HG03103 (cell line): ENCODE measurements around the gene TNF.

Source experiments
- ATAC-seq: cut with Tn5 transposase; IDR thresholded peaks from one replicate; pipeline ENCODE4 v1.9.1; 2021; ENCODE audit warnings: low read depth; ENCODE audit not compliant: unreplicated experiment

Gene TNF

DNA sequence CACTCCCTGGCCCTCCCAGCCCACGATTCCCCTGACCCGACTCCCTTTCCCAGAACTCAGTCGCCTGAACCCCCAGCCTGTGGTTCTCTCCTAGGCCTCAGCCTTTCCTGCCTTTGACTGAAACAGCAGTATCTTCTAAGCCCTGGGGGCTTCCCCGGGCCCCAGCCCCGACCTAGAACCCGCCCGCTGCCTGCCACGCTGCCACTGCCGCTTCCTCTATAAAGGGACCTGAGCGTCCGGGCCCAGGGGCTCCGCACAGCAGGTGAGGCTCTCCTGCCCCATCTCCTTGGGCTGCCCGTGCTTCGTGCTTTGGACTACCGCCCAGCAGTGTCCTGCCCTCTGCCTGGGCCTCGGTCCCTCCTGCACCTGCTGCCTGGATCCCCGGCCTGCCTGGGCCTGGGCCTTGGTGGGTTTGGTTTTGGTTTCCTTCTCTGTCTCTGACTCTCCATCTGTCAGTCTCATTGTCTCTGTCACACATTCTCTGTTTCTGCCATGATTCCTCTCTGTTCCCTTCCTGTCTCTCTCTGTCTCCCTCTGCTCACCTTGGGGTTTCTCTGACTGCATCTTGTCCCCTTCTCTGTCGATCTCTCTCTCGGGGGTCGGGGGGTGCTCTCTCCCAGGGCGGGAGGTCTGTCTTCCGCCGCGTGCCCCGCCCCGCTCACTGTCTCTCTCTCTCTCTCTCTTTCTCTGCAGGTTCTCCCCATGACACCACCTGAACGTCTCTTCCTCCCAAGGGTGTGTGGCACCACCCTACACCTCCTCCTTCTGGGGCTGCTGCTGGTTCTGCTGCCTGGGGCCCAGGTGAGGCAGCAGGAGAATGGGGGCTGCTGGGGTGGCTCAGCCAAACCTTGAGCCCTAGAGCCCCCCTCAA is 3.1 kb upstream of the TNF start, which contains the start of gene LTA:
TSS of gene LTA (plus strand) at position 249 of the 871 bp plus-strand sequence. CDS start at position 703, 454 bp downstream.
- ATAC-seq: no peak

DNA sequence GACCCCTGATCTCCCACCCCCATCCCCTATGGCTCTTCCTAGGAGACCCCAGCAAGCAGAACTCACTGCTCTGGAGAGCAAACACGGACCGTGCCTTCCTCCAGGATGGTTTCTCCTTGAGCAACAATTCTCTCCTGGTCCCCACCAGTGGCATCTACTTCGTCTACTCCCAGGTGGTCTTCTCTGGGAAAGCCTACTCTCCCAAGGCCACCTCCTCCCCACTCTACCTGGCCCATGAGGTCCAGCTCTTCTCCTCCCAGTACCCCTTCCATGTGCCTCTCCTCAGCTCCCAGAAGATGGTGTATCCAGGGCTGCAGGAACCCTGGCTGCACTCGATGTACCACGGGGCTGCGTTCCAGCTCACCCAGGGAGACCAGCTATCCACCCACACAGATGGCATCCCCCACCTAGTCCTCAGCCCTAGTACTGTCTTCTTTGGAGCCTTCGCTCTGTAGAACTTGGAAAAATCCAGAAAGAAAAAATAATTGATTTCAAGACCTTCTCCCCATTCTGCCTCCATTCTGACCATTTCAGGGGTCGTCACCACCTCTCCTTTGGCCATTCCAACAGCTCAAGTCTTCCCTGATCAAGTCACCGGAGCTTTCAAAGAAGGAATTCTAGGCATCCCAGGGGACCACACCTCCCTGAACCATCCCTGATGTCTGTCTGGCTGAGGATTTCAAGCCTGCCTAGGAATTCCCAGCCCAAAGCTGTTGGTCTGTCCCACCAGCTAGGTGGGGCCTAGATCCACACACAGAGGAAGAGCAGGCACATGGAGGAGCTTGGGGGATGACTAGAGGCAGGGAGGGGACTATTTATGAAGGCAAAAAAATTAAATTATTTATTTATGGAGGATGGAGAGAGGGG is 1.9 kb upstream of the TNF start:
- ATAC-seq: no peak

DNA sequence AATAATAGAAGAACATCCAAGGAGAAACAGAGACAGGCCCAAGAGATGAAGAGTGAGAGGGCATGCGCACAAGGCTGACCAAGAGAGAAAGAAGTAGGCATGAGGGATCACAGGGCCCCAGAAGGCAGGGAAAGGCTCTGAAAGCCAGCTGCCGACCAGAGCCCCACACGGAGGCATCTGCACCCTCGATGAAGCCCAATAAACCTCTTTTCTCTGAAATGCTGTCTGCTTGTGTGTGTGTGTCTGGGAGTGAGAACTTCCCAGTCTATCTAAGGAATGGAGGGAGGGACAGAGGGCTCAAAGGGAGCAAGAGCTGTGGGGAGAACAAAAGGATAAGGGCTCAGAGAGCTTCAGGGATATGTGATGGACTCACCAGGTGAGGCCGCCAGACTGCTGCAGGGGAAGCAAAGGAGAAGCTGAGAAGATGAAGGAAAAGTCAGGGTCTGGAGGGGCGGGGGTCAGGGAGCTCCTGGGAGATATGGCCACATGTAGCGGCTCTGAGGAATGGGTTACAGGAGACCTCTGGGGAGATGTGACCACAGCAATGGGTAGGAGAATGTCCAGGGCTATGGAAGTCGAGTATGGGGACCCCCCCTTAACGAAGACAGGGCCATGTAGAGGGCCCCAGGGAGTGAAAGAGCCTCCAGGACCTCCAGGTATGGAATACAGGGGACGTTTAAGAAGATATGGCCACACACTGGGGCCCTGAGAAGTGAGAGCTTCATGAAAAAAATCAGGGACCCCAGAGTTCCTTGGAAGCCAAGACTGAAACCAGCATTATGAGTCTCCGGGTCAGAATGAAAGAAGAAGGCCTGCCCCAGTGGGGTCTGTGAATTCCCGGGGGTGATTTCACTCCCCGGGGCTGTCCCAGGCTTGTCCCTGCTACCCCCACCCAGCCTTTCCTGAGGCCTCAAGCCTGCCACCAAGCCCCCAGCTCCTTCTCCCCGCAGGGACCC is 981 bp upstream of the TNF start:
- ATAC-seq: no peak

DNA sequence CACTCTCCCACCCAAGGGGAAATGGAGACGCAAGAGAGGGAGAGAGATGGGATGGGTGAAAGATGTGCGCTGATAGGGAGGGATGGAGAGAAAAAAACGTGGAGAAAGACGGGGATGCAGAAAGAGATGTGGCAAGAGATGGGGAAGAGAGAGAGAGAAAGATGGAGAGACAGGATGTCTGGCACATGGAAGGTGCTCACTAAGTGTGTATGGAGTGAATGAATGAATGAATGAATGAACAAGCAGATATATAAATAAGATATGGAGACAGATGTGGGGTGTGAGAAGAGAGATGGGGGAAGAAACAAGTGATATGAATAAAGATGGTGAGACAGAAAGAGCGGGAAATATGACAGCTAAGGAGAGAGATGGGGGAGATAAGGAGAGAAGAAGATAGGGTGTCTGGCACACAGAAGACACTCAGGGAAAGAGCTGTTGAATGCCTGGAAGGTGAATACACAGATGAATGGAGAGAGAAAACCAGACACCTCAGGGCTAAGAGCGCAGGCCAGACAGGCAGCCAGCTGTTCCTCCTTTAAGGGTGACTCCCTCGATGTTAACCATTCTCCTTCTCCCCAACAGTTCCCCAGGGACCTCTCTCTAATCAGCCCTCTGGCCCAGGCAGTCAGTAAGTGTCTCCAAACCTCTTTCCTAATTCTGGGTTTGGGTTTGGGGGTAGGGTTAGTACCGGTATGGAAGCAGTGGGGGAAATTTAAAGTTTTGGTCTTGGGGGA is 754 bp downstream of the TNF start:
- no peak for ATAC-seq

DNA sequence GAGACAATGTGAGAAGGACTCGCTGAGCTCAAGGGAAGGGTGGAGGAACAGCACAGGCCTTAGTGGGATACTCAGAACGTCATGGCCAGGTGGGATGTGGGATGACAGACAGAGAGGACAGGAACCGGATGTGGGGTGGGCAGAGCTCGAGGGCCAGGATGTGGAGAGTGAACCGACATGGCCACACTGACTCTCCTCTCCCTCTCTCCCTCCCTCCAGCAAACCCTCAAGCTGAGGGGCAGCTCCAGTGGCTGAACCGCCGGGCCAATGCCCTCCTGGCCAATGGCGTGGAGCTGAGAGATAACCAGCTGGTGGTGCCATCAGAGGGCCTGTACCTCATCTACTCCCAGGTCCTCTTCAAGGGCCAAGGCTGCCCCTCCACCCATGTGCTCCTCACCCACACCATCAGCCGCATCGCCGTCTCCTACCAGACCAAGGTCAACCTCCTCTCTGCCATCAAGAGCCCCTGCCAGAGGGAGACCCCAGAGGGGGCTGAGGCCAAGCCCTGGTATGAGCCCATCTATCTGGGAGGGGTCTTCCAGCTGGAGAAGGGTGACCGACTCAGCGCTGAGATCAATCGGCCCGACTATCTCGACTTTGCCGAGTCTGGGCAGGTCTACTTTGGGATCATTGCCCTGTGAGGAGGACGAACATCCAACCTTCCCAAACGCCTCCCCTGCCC is 1.7 kb downstream of the TNF start:
- ATAC-seq: no peak

DNA sequence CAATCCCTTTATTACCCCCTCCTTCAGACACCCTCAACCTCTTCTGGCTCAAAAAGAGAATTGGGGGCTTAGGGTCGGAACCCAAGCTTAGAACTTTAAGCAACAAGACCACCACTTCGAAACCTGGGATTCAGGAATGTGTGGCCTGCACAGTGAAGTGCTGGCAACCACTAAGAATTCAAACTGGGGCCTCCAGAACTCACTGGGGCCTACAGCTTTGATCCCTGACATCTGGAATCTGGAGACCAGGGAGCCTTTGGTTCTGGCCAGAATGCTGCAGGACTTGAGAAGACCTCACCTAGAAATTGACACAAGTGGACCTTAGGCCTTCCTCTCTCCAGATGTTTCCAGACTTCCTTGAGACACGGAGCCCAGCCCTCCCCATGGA is 2.2 kb downstream of the TNF start:
- ATAC-seq: no peak

DNA sequence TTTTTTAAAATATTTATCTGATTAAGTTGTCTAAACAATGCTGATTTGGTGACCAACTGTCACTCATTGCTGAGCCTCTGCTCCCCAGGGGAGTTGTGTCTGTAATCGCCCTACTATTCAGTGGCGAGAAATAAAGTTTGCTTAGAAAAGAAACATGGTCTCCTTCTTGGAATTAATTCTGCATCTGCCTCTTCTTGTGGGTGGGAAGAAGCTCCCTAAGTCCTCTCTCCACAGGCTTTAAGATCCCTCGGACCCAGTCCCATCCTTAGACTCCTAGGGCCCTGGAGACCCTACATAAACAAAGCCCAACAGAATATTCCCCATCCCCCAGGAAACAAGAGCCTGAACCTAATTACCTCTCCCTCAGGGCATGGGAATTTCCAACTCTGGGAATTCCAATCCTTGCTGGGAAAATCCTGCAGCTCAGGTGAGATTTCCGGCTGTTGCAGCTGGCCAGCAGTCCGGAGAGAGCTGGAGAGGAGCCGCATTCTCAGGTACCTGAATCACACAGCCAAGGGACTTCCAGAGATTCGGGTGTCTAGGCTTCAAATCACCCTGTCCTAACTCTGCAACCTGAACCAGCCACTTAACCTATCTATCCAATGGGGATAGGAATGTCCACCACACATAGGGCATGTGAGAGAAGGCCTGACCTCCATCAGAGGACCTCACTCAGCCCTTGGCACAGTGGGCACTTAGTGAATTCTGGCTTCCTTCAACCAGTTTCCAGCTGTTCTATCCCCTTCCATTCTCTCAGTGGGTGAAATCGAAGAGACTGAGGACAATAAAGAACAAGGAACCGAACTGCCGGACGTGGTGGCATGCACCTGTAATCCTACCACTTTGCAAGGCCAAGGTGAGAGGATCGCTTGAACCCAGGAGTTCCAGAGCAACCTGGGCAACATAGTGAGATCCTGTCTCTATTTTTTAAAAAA is 3.1 kb downstream of the TNF start:
- ATAC-seq: no peak

DNA sequence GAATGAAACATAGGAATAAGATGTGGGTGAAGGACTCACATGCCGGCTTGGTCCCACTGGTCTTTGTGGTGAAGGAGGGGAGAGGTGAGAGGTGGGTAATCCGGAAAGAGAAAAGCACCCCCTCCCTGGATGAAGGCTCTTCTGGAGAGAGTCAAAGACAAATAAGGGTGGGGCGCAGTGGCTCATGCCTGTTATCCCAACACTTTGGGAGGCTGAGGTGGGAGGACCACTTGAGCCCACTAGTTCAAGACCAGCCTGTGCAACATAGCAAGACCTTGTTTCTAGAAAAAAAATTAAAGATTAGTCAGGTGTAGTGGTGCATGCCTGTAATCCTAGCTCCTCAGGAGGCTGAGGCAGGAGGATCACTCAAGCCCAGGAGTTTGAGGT is 3.7 kb downstream of the TNF start:
- ATAC-seq: no peak

DNA sequence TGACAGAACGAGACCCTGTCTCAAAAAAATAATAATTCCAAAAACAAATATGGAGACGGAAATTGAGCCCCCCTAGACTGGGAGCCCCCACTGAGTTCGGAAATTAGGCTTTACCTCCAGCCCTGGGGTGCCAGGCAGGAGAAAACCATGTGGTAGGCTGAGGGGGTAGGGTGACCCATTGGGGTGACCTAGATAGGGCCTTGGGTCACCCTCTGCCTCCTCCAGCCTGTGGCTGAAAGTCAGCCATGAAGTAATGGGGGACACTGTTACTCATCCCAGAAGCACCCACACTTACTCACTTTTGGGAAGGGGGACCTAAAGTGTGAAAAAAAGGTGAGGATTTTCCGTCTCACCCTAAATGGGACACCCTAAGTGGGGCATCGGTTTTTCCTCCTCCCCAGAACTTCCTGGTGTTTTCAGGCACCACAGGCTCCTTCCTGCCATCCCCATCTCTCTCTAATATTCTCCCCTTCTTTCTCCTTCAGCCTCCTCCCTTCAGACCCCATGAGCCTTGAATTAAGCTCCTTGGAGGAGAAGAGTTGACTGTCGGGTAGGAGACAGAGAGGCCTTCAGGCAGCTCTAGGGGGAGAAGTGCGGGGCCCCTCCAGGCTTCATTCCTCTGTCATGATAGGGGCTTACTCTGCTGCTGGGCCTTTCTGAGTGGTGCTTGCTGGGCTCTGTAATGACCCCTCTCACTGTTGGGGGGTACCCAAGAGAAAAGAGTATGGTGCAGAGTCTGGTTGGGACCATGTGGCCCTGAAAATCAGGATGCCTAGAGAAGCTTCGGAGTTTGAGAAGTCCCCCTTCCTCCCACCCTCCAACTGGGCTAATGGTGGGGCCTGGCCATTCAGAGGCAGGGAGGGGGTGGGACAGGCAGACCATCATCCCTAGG is 4.4 kb downstream of the TNF start:
- no peak for ATAC-seq

DNA sequence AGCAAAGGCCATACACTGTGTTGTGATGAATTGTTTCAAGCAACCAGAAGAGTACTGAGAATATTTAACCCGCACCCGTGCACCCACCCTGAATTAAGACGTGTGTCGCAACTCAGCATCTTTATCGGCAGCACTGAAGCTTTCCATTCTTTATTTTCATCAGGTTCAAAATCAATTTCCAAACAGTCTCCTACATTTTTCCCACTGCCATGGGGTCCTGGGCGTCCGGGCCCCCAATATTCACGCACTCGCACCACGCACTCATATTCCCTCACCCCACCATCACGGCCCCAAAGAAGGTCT is 5.0 kb downstream of the TNF start:
- no peak for ATAC-seq

DNA sequence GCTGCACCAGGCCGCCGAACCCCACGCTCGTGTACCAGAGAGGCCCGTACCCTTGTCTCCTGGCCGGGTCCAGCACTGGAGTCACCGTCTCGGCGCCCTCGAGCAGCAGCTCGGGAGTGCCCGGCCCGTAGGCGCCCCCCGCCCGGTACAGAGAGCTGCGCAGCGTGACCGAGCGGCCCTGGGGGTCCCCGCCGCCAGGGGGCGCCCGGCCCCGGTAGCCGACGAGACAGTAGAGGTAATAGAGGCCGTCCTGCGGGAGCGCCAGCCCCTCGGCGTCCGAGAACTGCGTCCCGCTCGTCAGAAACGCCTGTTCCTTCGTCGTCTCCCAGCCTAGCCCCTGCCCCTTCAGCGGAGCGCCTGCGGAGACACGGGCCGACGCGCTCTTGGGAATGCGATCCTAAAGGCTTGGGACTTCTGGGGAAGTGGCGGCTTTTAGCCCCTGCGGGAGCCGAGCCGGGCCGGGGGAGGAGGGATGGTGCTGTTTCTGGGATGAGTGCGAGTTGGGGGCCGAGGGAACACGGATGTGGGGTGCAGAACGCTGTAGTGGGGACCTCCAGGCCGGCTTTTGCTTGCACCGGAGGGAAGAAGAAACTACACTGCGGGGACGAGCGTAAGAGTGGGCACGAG is 5.6 kb downstream of the TNF start:
- peak; percentile 48 for ATAC-seq

DNA sequence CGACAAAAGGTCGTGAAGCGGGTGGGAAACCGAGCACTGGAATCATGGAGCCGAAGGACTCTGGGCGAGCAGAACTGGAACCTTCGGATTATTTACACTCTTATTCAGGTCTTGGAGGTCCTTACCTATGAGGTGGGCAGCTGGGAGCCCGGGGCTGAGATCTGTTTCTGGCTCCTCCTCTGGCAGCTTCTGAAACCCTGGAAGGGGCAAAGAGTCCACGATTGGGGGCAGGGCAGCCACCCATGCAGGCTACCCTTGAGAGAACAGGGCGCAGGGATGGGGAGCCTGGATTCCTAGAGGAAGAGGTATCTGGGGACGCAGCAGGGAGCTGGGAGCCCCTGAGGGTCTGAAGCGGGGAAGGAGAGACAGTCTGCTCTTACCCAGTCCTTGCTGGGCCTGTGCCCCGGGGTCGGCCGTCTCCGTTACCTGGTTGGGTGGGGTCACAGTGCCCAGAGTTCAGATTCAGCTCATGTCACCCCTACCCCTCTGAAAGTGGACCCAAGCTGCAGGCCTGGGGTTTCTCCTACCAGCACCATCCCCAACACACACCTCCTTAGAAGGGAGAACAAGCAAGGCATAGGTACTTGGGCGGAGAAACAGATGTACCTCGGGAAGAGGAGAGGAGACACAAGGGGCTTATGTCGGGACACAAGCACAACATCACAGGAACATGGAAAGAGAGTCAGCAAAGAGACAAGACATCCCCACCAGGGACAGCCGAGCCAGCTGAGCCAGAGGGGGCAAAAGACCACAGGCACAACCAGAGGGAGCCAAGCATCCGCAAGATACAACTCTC is 6.3 kb downstream of the TNF start:
- ATAC-seq: no peak

DNA sequence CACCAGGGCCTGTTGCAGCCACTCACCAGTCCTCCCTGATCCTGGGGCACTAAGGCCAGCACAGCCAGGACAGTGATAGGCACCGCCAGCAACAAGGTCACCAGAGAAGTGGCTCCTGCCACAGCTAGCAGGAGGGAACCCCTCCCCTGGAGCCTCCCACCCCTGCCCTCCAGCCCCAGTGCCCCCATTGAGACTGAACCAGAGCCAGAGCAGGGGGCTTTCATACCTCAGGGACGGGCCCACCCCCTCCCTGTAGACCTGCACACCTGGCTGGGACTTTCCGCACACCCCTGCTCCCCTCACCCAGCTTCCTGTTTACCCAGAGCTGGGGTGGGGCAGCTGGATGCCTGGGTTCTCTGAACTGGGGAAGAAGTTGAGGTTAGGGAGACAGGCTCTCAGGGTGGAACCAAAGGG is 6.9 kb downstream of the TNF start, which contains the start of gene LTB:
TSS of gene LTB (minus strand) at position 195 of the 414 bp plus-strand sequence. CDS start at position 188, 7 bp downstream.
- no peak for ATAC-seq

DNA sequence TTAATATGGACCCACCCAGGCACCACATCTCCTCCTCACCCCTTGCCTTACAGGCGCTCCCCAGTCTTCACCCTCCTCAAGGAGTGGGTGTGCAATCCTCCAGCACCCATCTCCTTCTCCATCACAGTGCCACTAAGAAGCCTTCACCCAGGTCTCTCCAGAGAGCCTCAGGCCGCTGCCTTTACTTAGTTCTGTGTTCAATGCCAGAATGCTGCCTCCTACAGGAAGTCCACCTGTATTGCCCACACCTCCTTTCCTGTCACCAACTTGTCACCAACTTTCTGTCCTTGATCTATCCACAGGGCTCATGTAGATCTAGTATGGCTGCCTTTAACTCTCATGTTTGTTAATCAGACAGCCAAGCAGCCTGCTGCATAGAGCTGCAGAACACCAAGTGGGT is 10.1 kb downstream of the TNF start:
- no peak for ATAC-seq

DNA sequence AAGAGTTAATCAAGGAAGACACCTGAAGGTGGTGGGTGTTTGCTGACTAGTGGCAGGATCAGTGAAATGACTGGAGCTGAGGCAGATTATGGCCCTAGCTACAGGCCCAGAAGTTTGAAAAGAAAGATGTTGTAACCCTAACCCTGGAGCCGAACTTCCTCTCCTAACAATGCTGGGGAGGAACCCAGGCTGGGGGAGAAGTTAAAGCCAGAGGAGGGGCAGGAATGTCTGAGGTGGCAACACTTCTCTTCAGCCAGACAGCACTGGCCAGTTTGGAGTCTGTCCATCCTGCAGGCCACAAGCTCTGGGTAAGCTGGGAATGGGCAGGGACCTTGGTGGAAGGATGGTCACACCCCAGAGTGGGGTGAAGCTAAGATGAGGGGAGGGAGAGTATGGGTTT is 10.6 kb downstream of the TNF start, which contains the start of gene LST1:
TSS of gene LST1 (plus strand) at position 270 of the 400 bp plus-strand sequence. CDS start 1,023 bp downstream, outside the sequence.
- ATAC-seq: no peak
